Upper lobe of left lung (tissue), 6 donors: ENCODE measurements around the gene SOX8. TPM values are rescaled to one million over a fixed set of nuclear protein-coding genes. Genes with fewer than 3 reads are reported as not detected.
A peak's percentile ranks its signal among the peaks of the same experiment; 100 is the strongest.
"Not testable (repeated sequence)": the region's sequence is repeated elsewhere in the genome, so short reads cannot be mapped to it uniquely, and the experiment has no call there.

ENCODE experiments used
- ATAC-seq, 2 donors: fragments of 200-7000 bp; cut with Tn5 transposase; one replicate each; pipeline ENCODE4 v1.9.1; 2022; ENCODE audit warnings: mild to moderate bottlenecking in 2 of 2, moderate library complexity in 2 of 2; ENCODE audit not compliant: low FRiP score in 2 of 2
- DNase-seq, 2 donors: peaks; one replicate each; pipeline ENCODE4 v3.0.0-alpha.2; 2019 to 2020
- H3K27ac ChIP-seq, 4 donors: fragments of 200-600 bp; sonication (generic); one replicate each; pipeline ENCODE4 v1.5.1; 2016 to 2019
- H3K27me3 ChIP-seq, 4 donors: fragments of 200-600 bp; sonication (generic); one replicate each; pipeline ENCODE4 v1.5.1; 2017 to 2019
- H3K36me3 ChIP-seq, 4 donors: fragments of 200-600 bp; sonication (generic); one replicate each; pipeline ENCODE4 v1.5.1; 2016 to 2019
- H3K4me1 ChIP-seq, 4 donors: fragments of 200-600 bp; sonication (generic); one replicate each; pipeline ENCODE4 v1.5.1; 2018 to 2019
- H3K4me3 ChIP-seq, 4 donors: fragments of 200-600 bp; sonication (generic); one replicate each; pipeline ENCODE4 v1.5.1; 2017 to 2019; ENCODE audit warnings: mild to moderate bottlenecking in 2 of 4, moderate library complexity in 1 of 4
- H3K9me3 ChIP-seq, 4 donors: fragments of 200-600 bp; sonication (generic); one replicate each; pipeline ENCODE4 v1.5.1; 2018 to 2019
- EP300 ChIP-seq, 4 donors: sonication (generic); formaldehyde crosslinking; IDR thresholded peaks; one replicate each; pipeline ENCODE4 v1.5.1; 2017; ENCODE audit warnings: antibody characterized with exemption in 4 of 4, control low read depth in 2 of 4
- POLR2A ChIP-seq, 4 donors: fragments of 450-650 bp; IDR thresholded peaks; one replicate each; pipeline ENCODE4 v1.5.1; 2016 to 2017; ENCODE audit warnings: antibody characterized with exemption in 4 of 4, mild to moderate bottlenecking in 2 of 4
- POLR2AphosphoS5 ChIP-seq, 2 donors: sonication (generic); formaldehyde crosslinking; IDR thresholded peaks; one replicate each; pipeline ENCODE4 v1.5.1; 2017; ENCODE audit warnings: antibody characterized with exemption in 2 of 2
- WGBS, 2 donors: methylation state at CpG; one replicate each; pipeline ENCODE4 v1.1.5; 2017 to 2018; 5-methylcytosine and 5-hydroxymethylcytosine counted together
- total RNA-seq, 6 donors: library from RNA; depleted of rRNA in 4 of 6; stranded (reverse); fragments of >200 nt in 4 of 6; gene quantifications; one replicate each; pipeline versions ENCODE4 v1.1.0 to v1.2.1, GENCODE V29; 2016 to 2021
- TF ChIP-seq, protein P1 (sequence below), 6 experiments: fragments of 450-650 bp in 4 of 6; fragments of 200-600 bp in 2 of 6; sonication (generic) in 2 of 6; IDR thresholded peaks; one replicate each; pipeline ENCODE4 v1.5.1; 2016 to 2019; ENCODE audit warnings: antibody characterized with exemption in 6 of 6
- donor health status: DM: no; HTN: no; CAD: no; lungs with moderate emphysema.
- donor health status: DM: no; HTN: yes; CAD: no; lungs with severe emphysema.

SOX8 gene
- total RNA-seq, 6 donors from 2014 or later, result 0.14 to 1.1 (median 0.57) TPM

DNA sequence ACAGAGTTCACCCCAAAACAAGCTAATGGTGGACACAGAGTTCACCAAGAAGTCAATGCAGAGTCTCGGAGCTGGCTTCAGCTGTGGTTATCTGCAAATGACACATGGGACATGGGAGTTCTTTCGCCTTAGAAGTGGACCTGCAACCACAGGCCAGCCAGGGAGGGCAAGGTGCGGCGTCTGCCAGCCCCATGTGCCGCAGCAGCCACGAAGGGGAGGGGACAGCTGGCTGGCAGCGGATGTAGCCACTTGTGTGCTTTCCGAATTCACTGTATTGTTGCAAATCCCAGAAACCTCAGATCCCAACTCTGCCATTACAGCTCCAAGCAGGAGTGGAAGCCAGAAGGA lies 35.5 kb upstream of the SOX8 start:
- no peak overlapping the region for H3K4me3 ChIP-seq
- no peak for ATAC-seq
- TF ChIP-seq, protein P1, sequence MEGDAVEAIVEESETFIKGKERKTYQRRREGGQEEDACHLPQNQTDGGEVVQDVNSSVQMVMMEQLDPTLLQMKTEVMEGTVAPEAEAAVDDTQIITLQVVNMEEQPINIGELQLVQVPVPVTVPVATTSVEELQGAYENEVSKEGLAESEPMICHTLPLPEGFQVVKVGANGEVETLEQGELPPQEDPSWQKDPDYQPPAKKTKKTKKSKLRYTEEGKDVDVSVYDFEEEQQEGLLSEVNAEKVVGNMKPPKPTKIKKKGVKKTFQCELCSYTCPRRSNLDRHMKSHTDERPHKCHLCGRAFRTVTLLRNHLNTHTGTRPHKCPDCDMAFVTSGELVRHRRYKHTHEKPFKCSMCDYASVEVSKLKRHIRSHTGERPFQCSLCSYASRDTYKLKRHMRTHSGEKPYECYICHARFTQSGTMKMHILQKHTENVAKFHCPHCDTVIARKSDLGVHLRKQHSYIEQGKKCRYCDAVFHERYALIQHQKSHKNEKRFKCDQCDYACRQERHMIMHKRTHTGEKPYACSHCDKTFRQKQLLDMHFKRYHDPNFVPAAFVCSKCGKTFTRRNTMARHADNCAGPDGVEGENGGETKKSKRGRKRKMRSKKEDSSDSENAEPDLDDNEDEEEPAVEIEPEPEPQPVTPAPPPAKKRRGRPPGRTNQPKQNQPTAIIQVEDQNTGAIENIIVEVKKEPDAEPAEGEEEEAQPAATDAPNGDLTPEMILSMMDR (IDR thresholded peaks at IDR 0.05), result no peak
- TF ChIP-seq EP300 (IDR thresholded peaks at IDR 0.05) (no peak), POLR2AphosphoS5 (IDR thresholded peaks at IDR 0.05) (no peak), POLR2A (IDR thresholded peaks at IDR 0.05) (no peak)
- no peak overlapping the region for H3K27ac ChIP-seq
- no peaks in the 10 kb centered on the region for H3K4me1 ChIP-seq
- 100% methylated on average over 4 to 8 of the region's 8 CpGs for WGBS, 2 donors
- H3K9me3 ChIP-seq, result peaks cover 0 to 11% (median 0%) of the 10 kb centered on the region in 4 donors
- no peak for DNase-seq
- H3K27me3 ChIP-seq, result no peaks in the 10 kb centered on the region
- H3K36me3 ChIP-seq, result peaks cover 4 to 21% (median 14%) of the 10 kb centered on the region in 4 donors

GRCh38 chr16:947255-947921 lies 34.2 kb upstream of the SOX8 start:
- TF ChIP-seq EP300 (IDR thresholded peaks at IDR 0.05) (no peak), POLR2AphosphoS5 (IDR thresholded peaks at IDR 0.05) (no peak), POLR2A (IDR thresholded peaks at IDR 0.05) (no peak)
- TF ChIP-seq, protein P1 (IDR thresholded peaks at IDR 0.05), result no peak
- 74 to 80% methylated on average over 17 to 21 of the region's 21 CpGs for WGBS, 2 donors

DNA sequence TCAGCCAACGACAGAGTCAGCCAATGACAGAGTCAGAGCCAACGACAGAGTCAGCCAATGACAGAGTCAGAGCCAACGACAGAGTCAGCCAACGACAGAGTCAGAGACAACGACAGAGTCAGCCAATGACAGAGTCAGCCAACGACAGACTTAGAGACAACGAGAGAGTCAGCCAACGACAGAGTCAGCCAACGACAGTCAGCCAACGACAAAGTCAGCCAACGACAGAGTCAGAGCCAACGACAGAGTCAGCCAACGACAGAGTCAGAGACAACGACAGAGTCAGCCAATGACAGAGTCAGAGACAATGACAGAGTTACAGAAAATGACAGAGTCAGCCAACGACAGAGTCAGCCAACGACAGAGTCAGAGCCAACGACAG lies 33.7 kb upstream of the SOX8 start:
- DNase-seq, H3K27me3 ChIP-seq, H3K9me3 ChIP-seq, ATAC-seq, H3K4me3 ChIP-seq, H3K4me1 ChIP-seq, H3K27ac ChIP-seq: not testable (repeated sequence)
- peaks cover 9 to 36% (median 24%) of the 10 kb centered on the region in 4 donors for H3K36me3 ChIP-seq
- 86 to 92% methylated on average over 17 of the region's 17 CpGs for WGBS, 2 donors

More at GRCh38 chr16:947255-947921, 34.2 kb upstream of the SOX8 start:
- Histone ChIP-seq H3K27me3 (no peaks in the 10 kb centered on the region), H3K4me1 (no peaks in the 10 kb centered on the region), H3K36me3 (peaks cover 8 to 34% (median 22%) of the 10 kb centered on the region in 4 donors), H3K4me3 (no peak overlapping the region), H3K27ac (no peak overlapping the region), H3K9me3 (peaks cover 0 to 3% (median 0%) of the 10 kb centered on the region in 4 donors)
- DNase-seq (no peak), ATAC-seq (no peak)

DNA sequence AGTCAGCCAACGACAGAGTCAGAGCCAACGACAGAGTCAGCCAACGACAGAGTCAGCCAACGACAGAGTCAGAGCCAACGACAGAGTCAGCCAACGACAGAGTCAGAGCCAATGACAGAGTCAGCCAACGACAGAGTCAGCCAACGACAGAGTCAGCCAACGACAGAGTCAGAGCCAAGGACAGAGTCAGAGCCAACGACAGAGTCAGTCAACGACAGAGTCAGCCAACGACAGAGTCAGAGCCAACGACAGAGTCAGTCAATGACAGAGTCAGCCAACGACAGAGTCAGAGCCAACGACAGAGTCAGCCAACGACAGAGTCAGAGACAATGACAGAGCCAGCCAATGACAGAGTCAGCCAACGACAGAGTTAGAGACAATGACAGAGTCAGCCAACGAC lies 32.8 kb upstream of the SOX8 start:
- not testable (repeated sequence) for H3K4me3 ChIP-seq, H3K27me3 ChIP-seq, DNase-seq, H3K27ac ChIP-seq, ATAC-seq, H3K9me3 ChIP-seq, H3K4me1 ChIP-seq
- peaks cover 9 to 36% (median 24%) of the 10 kb centered on the region in 4 donors for H3K36me3 ChIP-seq
- 83 to 86% methylated on average over 18 of the region's 18 CpGs for WGBS, 2 donors

DNA sequence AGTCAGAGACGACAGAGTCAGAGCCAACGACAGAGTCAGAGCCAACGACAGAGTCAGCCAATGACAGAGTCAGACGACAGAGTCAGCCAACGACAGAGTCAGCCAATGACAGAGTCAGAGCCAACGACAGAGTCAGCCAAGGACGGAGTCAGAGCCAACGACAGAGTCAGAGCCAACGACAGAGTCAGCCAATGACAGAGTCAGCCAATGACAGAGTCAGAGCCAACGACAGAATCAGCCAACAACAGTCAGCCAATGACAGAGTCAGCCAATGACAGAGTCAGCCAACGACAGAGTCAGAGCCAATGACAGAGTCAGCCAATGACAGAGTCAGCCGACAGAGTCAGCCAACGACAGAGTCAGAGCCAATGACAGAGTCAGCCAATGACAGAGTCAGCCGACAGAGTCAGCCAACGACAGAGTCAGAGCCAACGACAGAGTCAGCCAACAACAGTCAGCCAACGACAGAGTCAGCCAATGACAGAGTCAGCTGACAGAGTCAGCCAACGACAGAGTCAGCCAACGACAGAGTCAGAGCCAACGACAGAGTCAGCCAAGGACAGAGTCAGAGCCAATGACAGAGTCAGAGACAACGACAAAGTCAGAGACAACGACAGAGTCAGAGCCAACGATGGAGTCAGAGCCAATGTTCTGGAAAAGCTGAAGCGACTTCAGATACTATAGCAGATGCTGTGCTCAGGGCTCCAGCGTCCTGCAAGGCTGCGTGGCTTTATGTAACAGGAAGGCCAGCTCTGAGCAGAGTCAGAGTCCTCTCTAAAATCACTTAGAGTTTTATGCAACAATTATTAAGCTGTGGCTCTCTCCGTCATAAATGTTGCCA lies 30.6 kb upstream of the SOX8 start:
- not testable (repeated sequence) for ATAC-seq, H3K27ac ChIP-seq, H3K4me1 ChIP-seq, H3K4me3 ChIP-seq, H3K9me3 ChIP-seq, DNase-seq, H3K27me3 ChIP-seq
- H3K36me3 ChIP-seq, result peaks cover 9 to 38% (median 28%) of the 10 kb centered on the region in 4 donors
- 84% methylated on average over 27 of the region's 27 CpGs for WGBS, 2 donors

DNA sequence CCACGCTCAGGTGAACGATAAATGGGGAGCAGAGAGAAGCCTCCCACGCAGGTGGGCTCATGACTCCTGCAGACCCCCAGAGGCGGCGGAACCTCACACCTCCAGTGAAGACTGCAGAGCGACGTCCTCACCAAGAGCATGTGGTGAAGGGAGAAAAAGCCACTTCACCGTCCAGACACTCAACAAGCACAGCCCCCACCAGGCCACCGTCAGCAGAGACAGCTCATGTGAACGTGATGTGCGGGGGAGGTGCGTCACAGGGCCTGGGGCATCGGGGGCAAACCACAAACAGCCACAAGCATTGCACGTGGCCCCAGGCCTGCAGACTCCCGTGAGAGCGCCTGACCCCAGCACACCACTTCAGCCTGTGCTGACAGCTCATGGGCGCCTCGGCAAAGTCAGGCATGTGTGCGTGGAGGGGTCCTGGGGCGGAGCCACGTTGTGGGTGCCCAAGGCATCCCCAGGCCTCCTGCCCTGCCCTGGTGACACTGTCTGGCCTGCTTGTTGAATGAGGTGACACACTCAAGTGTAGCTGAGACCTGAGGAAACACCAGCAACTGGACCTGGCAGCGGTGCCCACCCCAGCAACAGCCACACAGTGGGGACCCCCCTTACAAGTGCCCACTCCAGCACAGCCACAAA lies 29.8 kb upstream of the SOX8 start:
- peak in 1 of 2 donors; percentile 40 for ATAC-seq
- DNase-seq, result no peak
- H3K27me3 ChIP-seq, result no peaks in the 10 kb centered on the region
- peaks cover 9 to 32% (median 21%) of the 10 kb centered on the region in 4 donors for H3K36me3 ChIP-seq
- no peak overlapping the region for H3K27ac ChIP-seq
- no peak for TF ChIP-seq EP300 (IDR thresholded peaks at IDR 0.05)
- TF ChIP-seq, protein P1 (IDR thresholded peaks at IDR 0.05), result no peak
- no peak for TF ChIP-seq POLR2A (IDR thresholded peaks at IDR 0.05)
- no peak for TF ChIP-seq POLR2AphosphoS5 (IDR thresholded peaks at IDR 0.05)
- H3K4me1 ChIP-seq, result no peaks in the 10 kb centered on the region
- no peak overlapping the region for H3K4me3 ChIP-seq
- WGBS, 2 donors, result 87% methylated on average over 13 to 21 of the region's 22 CpGs
- no peaks in the 10 kb centered on the region for H3K9me3 ChIP-seq
